H9 (cell line): Measurements from ENCODE around the gene DUS4L. TPM values are rescaled to one million over a fixed set of nuclear protein-coding genes. Genes with fewer than 3 reads are reported as not detected.

Source experiments
- DNase-seq: peaks from one replicate; pipeline ENCODE4 v3.0.0-alpha.2; 2017
- H2AFZ ChIP-seq: one replicate; pipeline ENCODE4 v1.6.1; 2013; ENCODE audit warnings: mild to moderate bottlenecking, low read length, control low read depth, moderate library complexity
- H2AK5ac ChIP-seq: 2 replicates; pipeline ENCODE4 v1.6.1; 2013; ENCODE audit warnings: low read length, control low read depth, mixed read lengths; ENCODE audit not compliant: insufficient read length
- H2BK120ac ChIP-seq: one replicate; pipeline ENCODE4 v1.6.1; 2013; ENCODE audit warnings: low read depth, mild to moderate bottlenecking, low read length, control low read depth, inconsistent platforms; ENCODE audit not compliant: poor library complexity, severe bottlenecking
- H2BK12ac ChIP-seq: 2 replicates; pipeline ENCODE4 v1.6.1; 2013; ENCODE audit warnings: low read length, control low read depth, mixed read lengths, low read depth; ENCODE audit not compliant: insufficient read length
- H2BK15ac ChIP-seq: 2 replicates; pipeline ENCODE4 v1.6.1; 2013; ENCODE audit warnings: low read depth, low read length, control low read depth
- H2BK20ac ChIP-seq: one replicate; pipeline ENCODE4 v1.6.1; 2013; ENCODE audit warnings: low read depth, mild to moderate bottlenecking, low read length, control low read depth, inconsistent platforms; ENCODE audit not compliant: poor library complexity, severe bottlenecking
- H2BK5ac ChIP-seq: 2 replicates; pipeline ENCODE4 v1.6.1; 2013; ENCODE audit warnings: low read length, control low read depth, mixed read lengths; ENCODE audit not compliant: insufficient read length
- H3K14ac ChIP-seq: 2 replicates; pipeline ENCODE4 v1.6.1; 2013; ENCODE audit warnings: low read length, control low read depth; ENCODE audit not compliant: insufficient read depth
- H3K18ac ChIP-seq: 2 replicates; pipeline ENCODE4 v1.6.1; 2013; ENCODE audit warnings: low read depth, mild to moderate bottlenecking, mixed read lengths, low read length, control low read depth; ENCODE audit not compliant: insufficient read length
- H3K23ac ChIP-seq: 2 replicates; pipeline ENCODE4 v1.6.1; 2013; ENCODE audit warnings: low read length, control low read depth, mixed read lengths, low read depth; ENCODE audit not compliant: insufficient read length
- H3K23me2 ChIP-seq: 2 replicates; pipeline ENCODE4 v1.6.1; 2013; ENCODE audit warnings: low read depth, mild to moderate bottlenecking, mixed read lengths, low read length, control low read depth; ENCODE audit not compliant: insufficient read length, poor library complexity, severe bottlenecking
- H3K27ac ChIP-seq: 2 replicates; pipeline ENCODE4 v1.5.1; 2013; ENCODE audit warnings: low read length, control low read depth, mixed read lengths, low read depth; ENCODE audit not compliant: insufficient read length
- H3K27me3 ChIP-seq: 2 replicates; pipeline ENCODE4 v1.6.1; 2013; ENCODE audit warnings: low read length, control low read depth, inconsistent platforms; ENCODE audit not compliant: insufficient read depth
- H3K4ac ChIP-seq: 2 replicates; pipeline ENCODE4 v1.6.1; 2013; ENCODE audit warnings: low read depth, mild to moderate bottlenecking, control low read depth, inconsistent platforms, low read length, moderate library complexity
- H3K4me1 ChIP-seq: 2 replicates; pipeline ENCODE4 v1.6.1; 2013; ENCODE audit warnings: low read length, control low read depth, inconsistent platforms; ENCODE audit not compliant: insufficient read depth
- H3K4me2 ChIP-seq: 2 replicates; pipeline ENCODE4 v1.6.1; 2013; ENCODE audit warnings: low read length, control low read depth, mixed read lengths; ENCODE audit not compliant: insufficient read length, insufficient read depth
- H3K56ac ChIP-seq: 2 replicates; pipeline ENCODE4 v1.6.1; 2013; ENCODE audit warnings: low read depth, mild to moderate bottlenecking, mixed read lengths, low read length, control low read depth; ENCODE audit not compliant: insufficient read length
- H3K79me1 ChIP-seq: 2 replicates; pipeline ENCODE4 v1.6.1; 2013; ENCODE audit warnings: low read depth, mild to moderate bottlenecking, moderate library complexity, low read length, control low read depth, inconsistent platforms; ENCODE audit not compliant: insufficient read depth, poor library complexity, severe bottlenecking
- H3K79me2 ChIP-seq: 2 replicates; pipeline ENCODE4 v1.6.1; 2013; ENCODE audit warnings: low read length, control low read depth, inconsistent platforms; ENCODE audit not compliant: insufficient read depth
- H3K9ac ChIP-seq: 2 replicates; pipeline ENCODE4 v1.6.1; 2013; ENCODE audit warnings: low read length, control low read depth, mixed read lengths; ENCODE audit not compliant: insufficient read length; ENCODE audit errors: extremely low read depth
- H3K9me3 ChIP-seq: one replicate; pipeline ENCODE4 v1.6.1; 2013; ENCODE audit warnings: low read depth, low read length, inconsistent platforms; ENCODE audit not compliant: control insufficient read depth
- H3T11ph ChIP-seq: one replicate; pipeline ENCODE4 v1.6.1; 2013; ENCODE audit warnings: mild to moderate bottlenecking, low read length, control low read depth, inconsistent platforms
- H4K20me1 ChIP-seq: one replicate; pipeline ENCODE4 v1.6.1; 2013; ENCODE audit not compliant: control insufficient read depth, insufficient read length, insufficient read depth
- H4K5ac ChIP-seq: 2 replicates; pipeline ENCODE4 v1.6.1; 2013; ENCODE audit warnings: low read depth, mild to moderate bottlenecking, mixed read lengths, low read length, control low read depth; ENCODE audit not compliant: insufficient read length
- H4K8ac ChIP-seq: replicated peaks from 2 replicates; pipeline ENCODE4 v1.6.1; 2013; ENCODE audit warnings: low read length, control low read depth, mixed read lengths, low read depth; ENCODE audit not compliant: insufficient read length
- H4K91ac ChIP-seq: 2 replicates; pipeline ENCODE4 v1.6.1; 2013; ENCODE audit warnings: low read depth, mild to moderate bottlenecking, moderate library complexity, mixed read lengths, low read length, control low read depth; ENCODE audit not compliant: insufficient read length
- H3K27ac Mint-ChIP-seq, 3 experiments: 2 replicates in 2 of 3; 3 replicates in 1 of 3; pipeline ENCODE4 v1.8.0; 2020 to 2021; ENCODE audit warnings: mixed read lengths in 3 of 3, mild to moderate bottlenecking in 1 of 3, moderate library complexity in 1 of 3
- H3K27me3 Mint-ChIP-seq: 2 replicates; pipeline ENCODE4 v1.8.0; 2021; ENCODE audit warnings: low read depth, mild to moderate bottlenecking, moderate library complexity, mixed read lengths
- H3K36me3 Mint-ChIP-seq, 3 experiments: 2 replicates in 2 of 3; 3 replicates in 1 of 3; pipeline ENCODE4 v1.8.0; 2020 to 2021; ENCODE audit warnings: low read depth in 3 of 3, mixed read lengths in 3 of 3; ENCODE audit not compliant: insufficient read depth in 1 of 3
- H3K4me1 Mint-ChIP-seq, 2 experiments: 2 replicates each; pipeline ENCODE4 v1.8.0; 2020; ENCODE audit warnings: mixed read lengths in 2 of 2
- H3K4me3 Mint-ChIP-seq, 2 experiments: 2 replicates in 1 of 2; 3 replicates in 1 of 2; pipeline ENCODE4 v1.8.0; 2020 to 2021; ENCODE audit warnings: mild to moderate bottlenecking in 2 of 2, mixed read lengths in 2 of 2, moderate library complexity in 1 of 2
- H3K9me3 Mint-ChIP-seq, 2 experiments: 2 replicates in 1 of 2; 3 replicates in 1 of 2; pipeline ENCODE4 v1.8.0; 2020; ENCODE audit warnings: mild to moderate bottlenecking in 2 of 2, mixed read lengths in 2 of 2, moderate library complexity in 1 of 2
- WGBS: extraction: QIAGEN DNeasy Blood & Tissue Kit; methylation state at CpG from one replicate; pipeline ENCODE4 v1.1.7; 2013; ENCODE audit warnings: missing lambda C conversion rate, low lambda C conversion rate, mixed read lengths; ENCODE audit not compliant: insufficient read length; ENCODE audit errors: extremely low coverage; 5-methylcytosine and 5-hydroxymethylcytosine counted together
- total RNA-seq: library from RNA; stranded (reverse); gene quantifications from 2 replicates; pipeline ENCODE4 v1.2.1, GENCODE V29; 2021
- TF ChIP-seq, protein P1 (sequence below): fragments of 200-600 bp; sonication (generic); conservative IDR thresholded peaks from 3 replicates; pipeline ENCODE4 v1.8.0; 2021; ENCODE audit warnings: antibody characterized with exemption, mild to moderate bottlenecking

The DUS4L gene
- total RNA-seq, 1 experiment from 2014 or later: 10.8 TPM

DNA sequence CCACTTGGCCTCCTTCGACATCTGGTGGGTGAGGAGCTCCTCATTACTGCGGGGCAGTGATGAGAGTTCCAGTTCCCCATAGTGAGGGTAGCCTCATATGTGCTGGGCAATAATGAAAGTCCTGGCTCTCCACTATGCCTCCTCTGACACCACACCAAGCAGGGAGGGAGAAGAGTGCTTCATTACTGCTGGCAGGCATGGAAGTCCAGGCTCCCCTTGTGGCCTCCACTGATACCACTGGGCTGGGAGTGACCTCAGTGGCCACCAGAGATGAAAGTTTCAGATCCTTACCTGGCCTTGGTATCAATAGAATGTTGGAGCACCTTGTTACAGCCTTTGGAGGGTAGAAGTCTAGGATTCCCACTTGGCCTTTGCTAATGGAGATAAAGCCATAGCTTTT lies 6.5 kb downstream of the DUS4L start:
- no peak overlapping the region for H3T11ph ChIP-seq
- H3K27ac Mint-ChIP-seq: no peak overlapping the region
- DNase-seq: no peak
- no peak overlapping the region for H2BK120ac ChIP-seq
- no peak overlapping the region for H3K4me2 ChIP-seq
- H3K79me1 ChIP-seq: no peaks in the 10 kb centered on the region
- no peak overlapping the region for H3K4me3 Mint-ChIP-seq
- H2BK12ac ChIP-seq: no peak overlapping the region
- H3K9me3 ChIP-seq: no peaks in the 10 kb centered on the region
- H3K79me2 ChIP-seq: no peaks in the 10 kb centered on the region
- H3K4me1 Mint-ChIP-seq: no peaks in the 10 kb centered on the region; a peak in 1 of 4 replicates
- no peak overlapping the region for H3K4ac ChIP-seq
- H3K18ac ChIP-seq: no peak overlapping the region
- H3K23me2 ChIP-seq: no peaks in the 10 kb centered on the region
- H3K4me1 ChIP-seq: no peaks in the 10 kb centered on the region
- no peak overlapping the region for H4K91ac ChIP-seq
- H2BK15ac ChIP-seq: no peak overlapping the region
- H3K36me3 Mint-ChIP-seq: peaks cover 5 to 27% (median 21%) of the 10 kb centered on the region in 3 experiments
- TF ChIP-seq, protein P1, sequence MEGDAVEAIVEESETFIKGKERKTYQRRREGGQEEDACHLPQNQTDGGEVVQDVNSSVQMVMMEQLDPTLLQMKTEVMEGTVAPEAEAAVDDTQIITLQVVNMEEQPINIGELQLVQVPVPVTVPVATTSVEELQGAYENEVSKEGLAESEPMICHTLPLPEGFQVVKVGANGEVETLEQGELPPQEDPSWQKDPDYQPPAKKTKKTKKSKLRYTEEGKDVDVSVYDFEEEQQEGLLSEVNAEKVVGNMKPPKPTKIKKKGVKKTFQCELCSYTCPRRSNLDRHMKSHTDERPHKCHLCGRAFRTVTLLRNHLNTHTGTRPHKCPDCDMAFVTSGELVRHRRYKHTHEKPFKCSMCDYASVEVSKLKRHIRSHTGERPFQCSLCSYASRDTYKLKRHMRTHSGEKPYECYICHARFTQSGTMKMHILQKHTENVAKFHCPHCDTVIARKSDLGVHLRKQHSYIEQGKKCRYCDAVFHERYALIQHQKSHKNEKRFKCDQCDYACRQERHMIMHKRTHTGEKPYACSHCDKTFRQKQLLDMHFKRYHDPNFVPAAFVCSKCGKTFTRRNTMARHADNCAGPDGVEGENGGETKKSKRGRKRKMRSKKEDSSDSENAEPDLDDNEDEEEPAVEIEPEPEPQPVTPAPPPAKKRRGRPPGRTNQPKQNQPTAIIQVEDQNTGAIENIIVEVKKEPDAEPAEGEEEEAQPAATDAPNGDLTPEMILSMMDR: no peak
- no peak overlapping the region for H3K56ac ChIP-seq
- H3K14ac ChIP-seq: no peak overlapping the region
- H3K27ac ChIP-seq: no peak overlapping the region
- no peak overlapping the region for H4K8ac ChIP-seq
- H3K9ac ChIP-seq: no peak overlapping the region
- no CpG with 5 or more reads among the region's 2 CpGs for WGBS
- H2AK5ac ChIP-seq: no peak overlapping the region
- H3K9me3 Mint-ChIP-seq: no peaks in the 10 kb centered on the region
- no peak overlapping the region for H3K23ac ChIP-seq
- H2BK20ac ChIP-seq: no peak overlapping the region
- H4K5ac ChIP-seq: no peak overlapping the region
- no peak overlapping the region for H2BK5ac ChIP-seq
- H2AFZ ChIP-seq: no peak overlapping the region
- H4K20me1 ChIP-seq: no peaks in the 10 kb centered on the region
- H3K27me3 ChIP-seq: no peaks in the 10 kb centered on the region
- no peaks in the 10 kb centered on the region for H3K27me3 Mint-ChIP-seq
